Central memory CD4-positive, alpha-beta T cell (primary cell): ENCODE results near the gene AQP2.

Experiments used
- DNase-seq: peaks from one replicate; pipeline ENCODE4 v3.0.0; 2022
- total RNA-seq, 3 experiments: gene quantifications; one replicate each; lab custom pipeline; 2026; lab: John Stamatoyannopoulos, UW

Gene AQP2, protein sequence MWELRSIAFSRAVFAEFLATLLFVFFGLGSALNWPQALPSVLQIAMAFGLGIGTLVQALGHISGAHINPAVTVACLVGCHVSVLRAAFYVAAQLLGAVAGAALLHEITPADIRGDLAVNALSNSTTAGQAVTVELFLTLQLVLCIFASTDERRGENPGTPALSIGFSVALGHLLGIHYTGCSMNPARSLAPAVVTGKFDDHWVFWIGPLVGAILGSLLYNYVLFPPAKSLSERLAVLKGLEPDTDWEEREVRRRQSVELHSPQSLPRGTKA
- 0 reads per million in 3 experiments for total RNA-seq

GRCh38 chr12:49950273-49951251 lies at the start of gene AQP2:
Gene AQP2, plus strand, starts transcription at chr12:49950737. Its CDS starts 94 bp downstream, at chr12:49950831.
- DNase-seq: no peak

GRCh38 chr12:49901026-49901425 lies 49.5 kb upstream of the AQP2 start:
- DNase-seq: no peak

GRCh38 chr12:49901986-49902385 lies 48.6 kb upstream of the AQP2 start:
- no peak for DNase-seq

GRCh38 chr12:49902399-49903350 lies 47.9 kb upstream of the AQP2 start:
- no peak for DNase-seq

DNA sequence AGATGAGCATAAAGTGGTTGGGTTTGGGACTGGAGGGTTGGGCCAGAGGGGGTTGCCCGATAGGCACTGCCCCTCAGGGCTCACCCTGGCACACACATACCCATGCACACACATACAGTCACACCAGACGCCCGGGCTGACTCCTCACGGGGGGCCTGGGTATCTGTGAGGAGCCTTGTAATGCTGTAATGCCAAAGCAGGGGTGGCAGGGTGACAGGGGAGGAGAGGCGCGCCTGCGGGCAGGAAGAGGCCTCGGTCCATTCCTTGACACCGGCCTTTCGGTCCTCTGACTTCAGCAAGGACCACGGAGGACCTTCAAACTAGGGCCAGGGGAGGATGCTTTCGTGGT lies 47.2 kb upstream of the AQP2 start:
- no peak for DNase-seq

GRCh38 chr12:49903700-49904423 lies 46.7 kb upstream of the AQP2 start, which contains the start of gene FAIM2:
Gene FAIM2, minus strand, starts transcription at chr12:49903900. Its CDS starts 108 bp downstream, at chr12:49903792.
- DNase-seq: peak; percentile 35

GRCh38 chr12:49904601-49905000 lies 45.9 kb upstream of the AQP2 start:
- no peak for DNase-seq

GRCh38 chr12:49905718-49906314 lies 44.7 kb upstream of the AQP2 start:
- no peak for DNase-seq

DNA sequence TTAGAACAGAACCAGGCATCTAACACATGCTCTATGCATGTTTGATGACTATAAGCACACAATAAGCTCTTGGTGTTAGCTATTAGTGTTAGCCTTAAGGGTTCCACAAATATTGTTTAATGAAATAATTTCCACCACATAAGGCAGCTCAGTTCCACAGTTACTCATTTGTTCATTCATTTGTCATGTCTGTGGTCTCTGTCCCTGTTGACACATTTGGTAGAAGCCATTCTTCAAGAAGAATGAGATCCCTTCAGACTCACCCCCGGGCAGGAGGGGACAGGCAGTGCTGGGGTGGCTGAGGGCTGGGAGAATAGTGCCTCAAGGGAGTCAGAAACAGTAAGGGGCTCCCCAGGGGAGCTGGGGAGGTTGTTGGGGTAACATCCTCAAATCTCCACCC lies 43.2 kb upstream of the AQP2 start:
- no peak for DNase-seq

GRCh38 chr12:49909356-49909755 lies 41.2 kb upstream of the AQP2 start:
- DNase-seq: no peak

DNA sequence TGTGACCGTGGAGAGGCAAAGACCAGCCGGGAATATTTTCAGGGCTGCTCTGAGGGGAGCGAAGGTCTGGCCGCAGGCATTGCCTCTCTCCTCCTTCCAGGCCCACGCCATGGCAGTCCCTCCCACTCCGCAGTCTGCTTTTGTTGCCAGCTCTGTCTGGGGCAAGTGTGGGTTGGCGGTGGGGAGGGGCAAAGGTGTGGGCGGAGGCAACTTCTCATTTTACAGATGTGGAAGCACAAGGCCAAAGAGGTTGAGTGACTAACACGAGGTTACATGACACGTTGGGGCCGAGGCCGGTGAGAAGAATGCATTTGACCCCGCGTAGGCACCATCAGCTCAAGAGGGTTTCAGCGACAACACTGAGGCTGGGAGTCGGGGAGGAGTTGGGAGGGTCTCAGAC lies 40.7 kb upstream of the AQP2 start:
- DNase-seq: no peak

DNA sequence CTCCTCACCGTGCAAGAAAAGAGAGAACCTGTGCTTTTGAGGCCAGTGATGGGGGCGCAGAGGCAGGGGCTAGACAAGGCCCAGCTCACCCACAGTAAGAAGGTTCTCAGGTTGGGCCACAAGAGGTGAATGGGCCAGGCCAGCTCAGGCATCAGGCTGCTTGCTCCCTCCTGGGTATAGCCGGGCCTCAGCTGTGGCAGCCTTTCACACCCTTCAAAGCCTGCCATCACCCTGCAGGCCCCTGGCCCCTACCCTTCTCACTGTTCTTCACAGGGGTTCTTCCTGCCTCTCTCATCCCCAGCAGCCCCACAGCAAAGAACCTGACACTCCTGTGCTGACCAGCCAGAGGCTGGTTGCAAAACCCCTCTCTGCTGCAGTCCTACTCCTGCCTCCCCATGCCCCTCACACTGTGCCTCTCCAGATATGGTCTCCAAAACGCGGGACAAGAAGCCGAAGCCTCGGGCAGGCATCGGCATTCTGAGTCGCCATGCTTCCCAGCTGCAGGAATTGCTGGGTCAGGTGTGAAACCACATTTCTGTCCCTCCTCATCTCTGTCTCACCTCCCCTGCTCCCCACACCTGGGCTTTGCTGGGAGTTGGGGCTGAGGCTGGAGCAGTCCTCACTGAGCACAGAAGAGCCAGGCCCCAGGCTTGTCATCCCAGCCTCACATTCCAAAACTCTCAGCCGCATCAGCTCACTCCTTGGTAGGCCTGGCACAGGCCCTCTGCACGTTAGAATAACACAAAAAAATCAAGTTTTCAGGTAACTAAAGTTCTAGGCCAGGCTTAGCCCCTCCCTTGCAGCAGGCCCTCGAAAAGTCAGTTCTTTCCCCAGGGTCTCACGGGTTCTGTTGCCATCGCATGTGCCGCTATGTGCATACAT lies 40.0 kb upstream of the AQP2 start:
- no peak for DNase-seq

DNA sequence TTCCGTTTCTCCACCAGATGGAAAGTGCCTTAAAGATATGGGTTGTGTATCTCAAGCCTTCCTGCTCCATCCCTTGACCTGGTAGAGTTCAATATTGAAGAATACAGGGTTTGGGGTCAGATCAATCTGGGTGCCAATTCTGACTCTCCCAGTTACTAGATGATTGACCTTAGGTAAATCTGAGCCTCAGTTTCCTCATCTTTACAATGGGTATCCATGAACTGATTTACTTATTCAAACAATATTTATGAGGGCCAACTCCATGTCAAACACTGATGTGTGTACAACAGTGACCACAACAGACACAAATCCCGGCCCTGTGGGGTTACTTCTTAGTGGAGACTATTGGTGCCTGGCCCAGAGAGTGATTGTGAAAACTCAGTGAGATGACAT lies 39.3 kb upstream of the AQP2 start:
- DNase-seq: no peak

GRCh38 chr12:49912345-49913255 lies 37.9 kb upstream of the AQP2 start:
- no peak for DNase-seq

- no peak for DNase-seq
Measured at GRCh38 chr12:49916129-49916919, 34.2 kb upstream of the AQP2 start.

GRCh38 chr12:49917166-49917787 lies 33.3 kb upstream of the AQP2 start:
- no peak for DNase-seq

DNA sequence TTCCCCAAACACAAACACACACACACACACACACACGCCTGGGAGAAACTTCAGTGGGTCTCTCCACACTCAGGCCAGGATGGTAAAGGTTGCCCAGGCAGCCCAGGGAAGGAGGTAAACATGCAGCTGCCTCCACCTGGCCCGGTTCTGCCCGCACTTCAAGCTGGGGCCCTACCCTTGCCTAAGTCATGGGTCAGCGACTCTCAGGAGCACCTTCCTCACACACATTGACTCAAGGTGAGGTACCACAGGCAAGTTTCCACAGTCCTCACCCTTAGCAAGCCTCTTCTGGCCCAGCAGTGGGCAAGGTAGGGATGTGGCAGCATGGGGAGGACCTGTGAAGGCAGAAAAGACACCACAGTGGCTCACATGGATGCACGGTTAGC lies 32.8 kb upstream of the AQP2 start:
- no peak for DNase-seq
